H1 (cell line): ENCODE results near the gene APOC3. TPM values are rescaled to one million over a fixed set of nuclear protein-coding genes. Genes with fewer than 3 reads are reported as not detected.

ENCODE experiments used
- CTCF ChIA-PET: fragments of 300-600 bp; sonication (Branson Sonifier 250); formaldehyde crosslinking; loops from one replicate; lab custom pipeline; 2021; ENCODE audit not compliant: partially characterized antibody; lab: Charles Lee
- POLR2A ChIA-PET: fragments of 300-600 bp; sonication (Branson Sonifier 250); formaldehyde crosslinking; loops from one replicate; lab custom pipeline; 2021; ENCODE audit warnings: inconsistent platforms; ENCODE audit not compliant: partially characterized antibody; lab: Charles Lee
- DNase-seq, 2 experiments: peaks; one replicate each; pipeline versions ENCODE4 v3.0.0 to v3.0.0-alpha.2; 2010 to 2022; ENCODE audit warnings: low spot score in 2 of 2, low read depth in 1 of 2, mixed read lengths in 1 of 2
- FAIRE-seq: peaks from 2 replicates; lab custom pipeline; 2011; peaks lifted over from hg19 to GRCh38; lab: Jason Lieb, UNC
- H2AFZ ChIP-seq: 2 replicates; pipeline ENCODE4 v1.8.1; 2012; ENCODE audit warnings: low read length, inconsistent platforms
- H2AK5ac ChIP-seq: 2 replicates; pipeline ENCODE4 v1.6.1; 2013; ENCODE audit warnings: low read depth, low read length
- H2BK120ac ChIP-seq: replicated peaks from 2 replicates; pipeline ENCODE3; 2013; ENCODE audit warnings: low read depth, low read length, inconsistent platforms
- H2BK12ac ChIP-seq: 2 replicates; pipeline ENCODE4 v1.6.1; 2013; ENCODE audit warnings: low read depth, low read length
- H2BK15ac ChIP-seq: 2 replicates; pipeline ENCODE4 v1.6.1; 2013; ENCODE audit warnings: low read length
- H2BK20ac ChIP-seq: 2 replicates; pipeline ENCODE4 v1.6.1; 2013; ENCODE audit warnings: low read length
- H2BK5ac ChIP-seq: 2 replicates; pipeline ENCODE4 v1.6.1; 2013; ENCODE audit warnings: low read depth, low read length
- H3K14ac ChIP-seq: 2 replicates; pipeline ENCODE4 v1.6.1; 2013; ENCODE audit warnings: inconsistent platforms; ENCODE audit not compliant: insufficient read length
- H3K18ac ChIP-seq: 2 replicates; pipeline ENCODE4 v1.6.1; 2013; ENCODE audit warnings: low read length; ENCODE audit errors: extremely low read depth
- H3K23ac ChIP-seq: 2 replicates; pipeline ENCODE4 v1.6.1; 2013; ENCODE audit warnings: inconsistent platforms; ENCODE audit not compliant: insufficient read length
- H3K23me2 ChIP-seq: 2 replicates; pipeline ENCODE4 v1.6.1; 2013; ENCODE audit warnings: low read depth, low read length
- H3K27ac ChIP-seq: 2 replicates; pipeline ENCODE4 v1.6.1; 2011; ENCODE audit warnings: low read depth, low read length, inconsistent platforms
- H3K27me3 ChIP-seq, 4 experiments: replicated peaks in 1 of 4; 1 replicate in 1 of 4; 2 replicates in 3 of 4; pipeline versions ENCODE4 v1.6.1 to v1.8.1; 2011 to 2013; ENCODE audit warnings: low read length in 3 of 4, mild to moderate bottlenecking in 3 of 4, inconsistent platforms in 2 of 4, mixed read lengths in 2 of 4, moderate library complexity in 1 of 4; ENCODE audit not compliant: control insufficient read depth in 3 of 4, insufficient read depth in 3 of 4; ENCODE audit errors: extremely low read depth in 1 of 4
- H3K36me3 ChIP-seq, 4 experiments: 2 replicates each; pipeline versions ENCODE4 v1.6.1 to v1.8.1; 2011 to 2013; ENCODE audit warnings: mild to moderate bottlenecking in 4 of 4, low read length in 3 of 4, moderate library complexity in 2 of 4, control low read depth in 1 of 4, inconsistent platforms in 1 of 4; ENCODE audit not compliant: insufficient read depth in 4 of 4, control insufficient read depth in 2 of 4
- H3K4ac ChIP-seq: replicated peaks from 2 replicates; pipeline ENCODE3; 2013; ENCODE audit warnings: low read length, low read depth, mixed read lengths, inconsistent platforms; ENCODE audit not compliant: insufficient read length
- H3K4me1 ChIP-seq, 4 experiments: replicated peaks in 1 of 4; 1 replicate in 1 of 4; 2 replicates in 3 of 4; pipeline versions ENCODE4 v1.6.1 to v1.8.1; 2011 to 2013; ENCODE audit warnings: low read length in 3 of 4, inconsistent platforms in 2 of 4, mixed read lengths in 1 of 4; ENCODE audit not compliant: insufficient read depth in 4 of 4, control insufficient read depth in 3 of 4
- H3K4me2 ChIP-seq, 2 experiments: 2 replicates each; pipeline versions ENCODE4 v1.6.1 to v1.8.1; 2011 to 2013; ENCODE audit warnings: low read depth in 2 of 2, low read length in 2 of 2, control low read depth in 1 of 2, inconsistent platforms in 1 of 2, mild to moderate bottlenecking in 1 of 2; ENCODE audit not compliant: insufficient read depth in 1 of 2
- H3K4me3 ChIP-seq, 4 experiments: fragments of 200-600, 300-600 bp in 1 of 4; sonication (generic), shearing (Covaris generic), sonication (Bioruptor Twin) in 1 of 4; 2 replicates each; pipeline versions ENCODE4 v1.5.1 to v1.8.1; 2011 to 2016; ENCODE audit warnings: low read length in 4 of 4, low read depth in 3 of 4, control low read depth in 2 of 4, inconsistent platforms in 2 of 4, mild to moderate bottlenecking in 2 of 4, mixed read lengths in 1 of 4, moderate library complexity in 1 of 4; ENCODE audit not compliant: insufficient read depth in 2 of 4; ENCODE audit errors: extremely low read depth in 1 of 4
- H3K56ac ChIP-seq: replicated peaks from 2 replicates; pipeline ENCODE3; 2013; ENCODE audit warnings: low read depth, mild to moderate bottlenecking, mixed read lengths, low read length, inconsistent platforms; ENCODE audit not compliant: insufficient read length
- H3K79me1 ChIP-seq: 2 replicates; pipeline ENCODE4 v1.6.1; 2013; ENCODE audit warnings: low read depth, low read length, control low read depth
- H3K79me2 ChIP-seq, 2 experiments: 2 replicates each; pipeline versions ENCODE4 v1.6.1 to v1.8.1; 2012 to 2013; ENCODE audit warnings: low read length in 2 of 2, mild to moderate bottlenecking in 2 of 2, inconsistent platforms in 1 of 2; ENCODE audit not compliant: insufficient read depth in 2 of 2, control insufficient read depth in 1 of 2
- H3K9ac ChIP-seq, 4 experiments: replicated peaks in 1 of 4; 1 replicate in 1 of 4; 2 replicates in 3 of 4; pipeline versions ENCODE4 v1.6.1 to v1.8.1; 2011 to 2013; ENCODE audit warnings: low read depth in 3 of 4, low read length in 3 of 4, control low read depth in 2 of 4, mild to moderate bottlenecking in 2 of 4, moderate library complexity in 2 of 4, inconsistent platforms in 1 of 4; ENCODE audit errors: extremely low read depth in 1 of 4
- H3K9me3 ChIP-seq, 2 experiments: 2 replicates each; pipeline versions ENCODE4 v1.6.1 to v1.8.1; 2012 to 2013; ENCODE audit warnings: mild to moderate bottlenecking in 2 of 2, moderate library complexity in 2 of 2, control low read depth in 1 of 2, inconsistent platforms in 1 of 2, low read depth in 1 of 2, low read length in 1 of 2, mixed read lengths in 1 of 2; ENCODE audit not compliant: insufficient read depth in 2 of 2
- H4K20me1 ChIP-seq, 2 experiments: replicated peaks in 1 of 2; 2 replicates each; pipeline versions ENCODE3 to v1.8.1; 2011 to 2013; ENCODE audit warnings: inconsistent platforms in 2 of 2, low read length in 2 of 2, mild to moderate bottlenecking in 1 of 2; ENCODE audit not compliant: insufficient read depth in 2 of 2, control insufficient read depth in 1 of 2
- H4K5ac ChIP-seq: 2 replicates; pipeline ENCODE4 v1.6.1; 2013; ENCODE audit warnings: low read length, low read depth, mixed read lengths, inconsistent platforms; ENCODE audit not compliant: insufficient read length
- H4K8ac ChIP-seq: 2 replicates; pipeline ENCODE4 v1.8.0; 2013; ENCODE audit warnings: mild to moderate bottlenecking, moderate library complexity, low read length, inconsistent platforms; ENCODE audit not compliant: insufficient read depth; ENCODE audit errors: extremely low read depth
- H4K91ac ChIP-seq: replicated peaks from 2 replicates; pipeline ENCODE3; 2013; ENCODE audit warnings: low read length, mixed read lengths, inconsistent platforms; ENCODE audit not compliant: insufficient read length
- ATF3 ChIP-seq: IDR thresholded peaks from 2 replicates; pipeline ENCODE4 v1.6.1; 2011; ENCODE audit warnings: low read depth, mild to moderate bottlenecking, low read length; ENCODE audit not compliant: insufficient read depth
- BCL11A ChIP-seq, 2 experiments: IDR thresholded peaks; one replicate each; pipeline ENCODE4 v1.6.1; 2011; ENCODE audit warnings: low read depth in 2 of 2, low read length in 2 of 2, mild to moderate bottlenecking in 2 of 2
- BRCA1 ChIP-seq: IDR thresholded peaks from 2 replicates; pipeline ENCODE4 v1.6.1; 2012; ENCODE audit warnings: low read depth, low read length, improper control_type of control experiment
- CHD1 ChIP-seq: IDR thresholded peaks from 2 replicates; pipeline ENCODE4 v1.6.1; 2012; ENCODE audit warnings: low read depth, low read length, improper control_type of control experiment
- GTF2F1 ChIP-seq: IDR thresholded peaks from 2 replicates; pipeline ENCODE4 v1.6.1; 2012; ENCODE audit warnings: low read depth, low read length, improper control_type of control experiment, borderline replicate concordance
- MAX ChIP-seq: IDR thresholded peaks from 2 replicates; pipeline ENCODE4 v1.6.1; 2012; ENCODE audit warnings: inconsistent platforms
- NRF1 ChIP-seq: IDR thresholded peaks from 2 replicates; pipeline ENCODE4 v1.6.1; 2011; ENCODE audit warnings: mild to moderate bottlenecking, low read depth, low read length, improper control_type of control experiment
- RBBP5 ChIP-seq: IDR thresholded peaks from 2 replicates; pipeline ENCODE4 v1.7.1; 2012; ENCODE audit warnings: low read depth, mild to moderate bottlenecking, inconsistent platforms, low read length, moderate library complexity, borderline replicate concordance
- SAP30 ChIP-seq: fragments of 300-600 bp; sonication (generic); IDR thresholded peaks from 2 replicates; pipeline ENCODE4 v1.7.1; 2012; ENCODE audit warnings: low read length, moderate library complexity, mild to moderate bottlenecking, inconsistent platforms; ENCODE audit not compliant: insufficient read depth, insufficient replicate concordance
- SP4 ChIP-seq: IDR thresholded peaks from 2 replicates; pipeline ENCODE4 v1.6.1; 2012; ENCODE audit warnings: low read length, inconsistent platforms
- SRF ChIP-seq: IDR thresholded peaks from 2 replicates; pipeline ENCODE4 v1.6.1; 2011; ENCODE audit warnings: mild to moderate bottlenecking, low read depth, low read length, moderate library complexity
- SUZ12 ChIP-seq: fragments of 200-600 bp; sonication (generic); IDR thresholded peaks from 2 replicates; pipeline ENCODE4 v1.6.1; 2012; ENCODE audit warnings: mild to moderate bottlenecking, inconsistent platforms, low read length, moderate library complexity, mixed read lengths
- TBP ChIP-seq: IDR thresholded peaks from 2 replicates; pipeline ENCODE4 v1.6.1; 2011; ENCODE audit warnings: low read depth, low read length, improper control_type of control experiment
- WGBS, 2 experiments: shearing (Covaris generic) in 1 of 2; methylation state at CpG; one replicate each; pipeline versions ENCODE4 v1.1.6 to v1.1.7; 2013 to 2015; ENCODE audit warnings: low lambda C conversion rate in 2 of 2, mixed read lengths in 2 of 2, inconsistent platforms in 1 of 2, low coverage in 1 of 2, missing lambda C conversion rate in 1 of 2; ENCODE audit not compliant: insufficient replicate concordance in 2 of 2, insufficient coverage in 1 of 2, insufficient read length in 1 of 2; ENCODE audit errors: extremely low coverage in 1 of 2, missing lambda C conversion rate in 1 of 2; 5-methylcytosine and 5-hydroxymethylcytosine counted together
- polyA plus RNA-seq, 7 experiments: library from polyadenylated mRNA; depleted of rRNA in 3 of 7; stranded (reverse) in 5 of 7; unstranded in 2 of 7; fragments of >200 nt in 5 of 7; fragments of 200-250 nt in 2 of 7; gene quantifications; 1 replicate in 5 of 7; 2 replicates in 1 of 7; 4 replicates in 1 of 7; pipeline versions ENCODE4 v1.2.1 to v1.2.3, GENCODE V29; 2011 to 2013; ENCODE audit warnings: missing spikeins in 2 of 7, mixed read lengths in 2 of 7
- total RNA-seq: library from RNA; stranded (reverse); fragmentation: NEBNext Ultra II Directional; extraction: Animal tissue kit (Norgen Biotek cat#: 25700); gene quantifications from 2 replicates; pipeline ENCODE4 v1.2.1, GENCODE V29; 2021

The APOC3 gene
- total and polyA plus RNA-seq, 2 of the 8 experiments (the other 6 are each of a cell fraction or from before 2014, with no cell fraction given), result not detected

- Histone ChIP-seq H3K9me3 (no peaks in the 10 kb centered on the region), H2AK5ac (no peak overlapping the region), H3K79me2 (no peaks in the 10 kb centered on the region), H4K5ac (no peak overlapping the region), H4K91ac (no peak overlapping the region), H3K23ac (no peak overlapping the region), H3K79me1 (no peaks in the 10 kb centered on the region), H3K9ac (no peak overlapping the region), H2BK120ac (no peak overlapping the region), H3K4me2 (no peak overlapping the region), H2BK15ac (no peak overlapping the region), H3K27me3 (no peaks in the 10 kb centered on the region), H3K56ac (no peak overlapping the region), H2BK12ac (no peak overlapping the region), H3K4ac (no peak overlapping the region), H4K8ac (no peak overlapping the region), H3K36me3 (peaks cover 0 to 43% (median 30%) of the 10 kb centered on the region in 4 experiments; a peak in 7 of 8 replicates), H3K23me2 (no peaks in the 10 kb centered on the region), H4K20me1 (no peaks in the 10 kb centered on the region), H2AFZ (no peak overlapping the region), H3K4me3 (no peak overlapping the region), H2BK5ac (no peak overlapping the region), H3K27ac (no peak overlapping the region), H3K4me1 (no peaks in the 10 kb centered on the region), H3K18ac (no peak overlapping the region), H2BK20ac (no peak overlapping the region), H3K14ac (no peak overlapping the region)
- POLR2A ChIA-PET, result interaction anchor here (1.2 kb wide), 2 partner anchors 12 to 348 kb away, joined by 3 to 5 read pairs; no protein-coding TSS in a partner anchor
- CTCF ChIA-PET, result interaction anchor here (1.1 to 1.5 kb wide), 3 partner anchors 19 to 308 kb away, joined by 3 to 6 read pairs (median 5); no protein-coding TSS in a partner anchor
- FAIRE-seq (no peak), DNase-seq (no peak)
- TF ChIP-seq NRF1 (no peak), MAX (no peak), TBP (no peak), BRCA1 (no peak), RBBP5 (no peak), BCL11A (IDR thresholded peaks at IDR 0.05; ENCODE audit: low read depth in 2 of 2, low read length in 2 of 2) (no peak), SRF (no peak), ATF3 (no peak), GTF2F1 (no peak), SUZ12 (no peak), SAP30 (no peak), SP4 (no peak), CHD1 (no peak)
- WGBS, 2 experiments, result 90% methylated on average over 11 of the region's 11 CpGs; no CpG with 5 or more reads in 1 of the 2 experiments
Observed at GRCh38 chr11:116873381-116873780, 43.7 kb downstream of the APOC3 start.
